ENCODE measurements around the gene COL9A3.

COL9A3 gene

GRCh38 chr20:62796699-62797491, 20.0 kb upstream of the COL9A3 start:
- in situ Hi-C loops (cut with MboI; ENCODE audit: low sequenced_read_pairs) = no loop called here

GRCh38 chr20:62797671-62798532, 18.9 kb upstream of the COL9A3 start:
- in situ Hi-C loops (cut with MboI; ENCODE audit: low sequenced_read_pairs) = no loop called here

GRCh38 chr20:62799036-62799435, 17.8 kb upstream of the COL9A3 start:
- in situ Hi-C loops (cut with MboI; ENCODE audit: low sequenced_read_pairs) = no loop called here

GRCh38 chr20:62799459-62799858, 17.4 kb upstream of the COL9A3 start:
- in situ Hi-C loops (cut with MboI; ENCODE audit: low sequenced_read_pairs) = no loop called here

- in situ Hi-C loops (cut with MboI; ENCODE audit: low sequenced_read_pairs) = no loop called here
These were observed 17.0 kb upstream of the COL9A3 start for GRCh38 chr20:62799873-62800272.

- in situ Hi-C loops (cut with MboI; ENCODE audit: low sequenced_read_pairs) = no loop called here
These were observed 16.3 kb upstream of the COL9A3 start for GRCh38 chr20:62800314-62801259.

GRCh38 chr20:62801284-62802010, 15.4 kb upstream of the COL9A3 start:
- in situ Hi-C loops (cut with MboI; ENCODE audit: low sequenced_read_pairs) = no loop called here

- in situ Hi-C loops (cut with MboI; ENCODE audit: low sequenced_read_pairs) = no loop called here
These were observed 14.7 kb upstream of the COL9A3 start for GRCh38 chr20:62802026-62802712.

GRCh38 chr20:62804021-62804626, 12.7 kb upstream of the COL9A3 start:
- in situ Hi-C loops (cut with MboI; ENCODE audit: low sequenced_read_pairs) = no loop called here

GRCh38 chr20:62804627-62805154, 12.2 kb upstream of the COL9A3 start, which contains the start of gene OGFR:
Gene OGFR (plus strand): TSS chr20:62804835. CDS start chr20:62804860, 25 bp downstream.
- in situ Hi-C loops (cut with MboI; ENCODE audit: low sequenced_read_pairs) = no loop called here

- in situ Hi-C loops (cut with MboI; ENCODE audit: low sequenced_read_pairs) = no loop called here
These were observed 11.6 kb upstream of the COL9A3 start for GRCh38 chr20:62805155-62805710.

GRCh38 chr20:62805711-62806382, 11.0 kb upstream of the COL9A3 start:
- in situ Hi-C loops (cut with MboI; ENCODE audit: low sequenced_read_pairs) = no loop called here

GRCh38 chr20:62806383-62807050, 10.3 kb upstream of the COL9A3 start:
- in situ Hi-C loops (cut with MboI; ENCODE audit: low sequenced_read_pairs) = no loop called here

- in situ Hi-C loops (cut with MboI; ENCODE audit: low sequenced_read_pairs) = no loop called here
These were observed 9.2 kb upstream of the COL9A3 start for GRCh38 chr20:62807444-62808210.

- in situ Hi-C loops (cut with MboI; ENCODE audit: low sequenced_read_pairs) = no loop called here
These were observed 8.5 kb upstream of the COL9A3 start for GRCh38 chr20:62808211-62808865.
